K562 (cell line): ENCODE measurements around the gene TDRD9.

Experiments
- BRF2 ChIP-seq: IDR thresholded peaks from 3 replicates; pipeline ENCODE4 v1.6.1; 2011; ENCODE audit warnings: borderline replicate concordance, mild to moderate bottlenecking; ENCODE audit not compliant: insufficient read length, insufficient read depth
- PCBP1 ChIP-seq: fragments of 200-400 bp; formaldehyde crosslinking; IDR thresholded peaks from 2 replicates; pipeline ENCODE4 v1.6.1; 2018; ENCODE audit warnings: mild to moderate bottlenecking, low read depth, low read length; ENCODE audit not compliant: poor library complexity, severe bottlenecking
- POLR2A ChIP-seq: fragments of 450-650 bp; conservative IDR thresholded peaks from 2 replicates; pipeline ENCODE4 v1.6.1; 2016
- SMAD2 ChIP-seq: fragments of 150-350 bp; IDR thresholded peaks from 2 replicates; pipeline ENCODE4 v1.6.1; 2014; ENCODE audit warnings: low read depth, mild to moderate bottlenecking, low read length
- ZBTB33 ChIP-seq: sonication (generic); formaldehyde crosslinking; IDR thresholded peaks from 2 replicates; pipeline ENCODE4 v1.8.1; 2023; ENCODE audit warnings: mild to moderate bottlenecking, missing genetic modification reagents
- ZFP36 ChIP-seq: fragments of 150-350 bp; IDR thresholded peaks from 2 replicates; pipeline ENCODE4 v1.6.1; 2018; ENCODE audit warnings: low read length, low read depth; ENCODE audit not compliant: partially characterized antibody

DNA sequence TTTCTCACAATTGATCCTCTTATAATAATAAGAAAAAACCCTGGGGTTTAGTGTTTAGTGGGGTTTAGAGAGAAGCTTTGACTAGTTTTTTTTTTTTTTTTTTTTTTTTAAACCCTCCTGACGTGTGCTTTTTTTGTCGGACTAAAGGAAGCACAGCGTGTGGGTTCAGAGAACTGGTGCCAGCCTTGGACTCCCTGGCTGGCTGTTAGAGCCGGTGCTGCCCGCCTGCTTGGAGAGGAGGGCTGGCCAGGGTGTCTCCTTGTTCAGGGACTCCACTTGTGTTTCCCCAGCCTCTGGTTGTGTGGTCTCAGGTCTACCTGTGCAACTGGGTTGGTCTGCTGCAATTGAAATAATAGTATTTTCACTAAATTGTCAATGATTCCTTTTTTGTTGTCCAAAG lies 103.1 kb downstream of the TDRD9 start:
- no peak for TF ChIP-seq BRF2
- no peak for TF ChIP-seq SMAD2
- TF ChIP-seq POLR2A, result no peak
- no peak for TF ChIP-seq ZFP36
- no peak for TF ChIP-seq PCBP1
- no peak for TF ChIP-seq ZBTB33 (CRISPR knock-in tag)
